Esophagus squamous epithelium (tissue), 4 donors: Measurements from ENCODE around the gene PTGES3L.
A peak's percentile ranks its signal among the peaks of the same experiment; 100 is the strongest.

Experiments used
- POLR2A ChIP-seq, 4 donors: fragments of 450-650 bp; IDR thresholded peaks; one replicate each; pipeline ENCODE4 v1.6.1; 2017; ENCODE audit warnings: antibody characterized with exemption in 4 of 4, mild to moderate bottlenecking in 4 of 4, moderate library complexity in 3 of 4
- TF ChIP-seq, protein P1 (sequence below), 6 experiments: fragments of 450-650 bp in 4 of 6; fragments of 200-600 bp in 2 of 6; sonication (generic) in 2 of 6; IDR thresholded peaks; one replicate each; pipeline ENCODE4 v1.5.1; 2016 to 2019; ENCODE audit warnings: antibody characterized with exemption in 6 of 6, mild to moderate bottlenecking in 4 of 6, moderate library complexity in 4 of 6

- TF ChIP-seq, protein P1, sequence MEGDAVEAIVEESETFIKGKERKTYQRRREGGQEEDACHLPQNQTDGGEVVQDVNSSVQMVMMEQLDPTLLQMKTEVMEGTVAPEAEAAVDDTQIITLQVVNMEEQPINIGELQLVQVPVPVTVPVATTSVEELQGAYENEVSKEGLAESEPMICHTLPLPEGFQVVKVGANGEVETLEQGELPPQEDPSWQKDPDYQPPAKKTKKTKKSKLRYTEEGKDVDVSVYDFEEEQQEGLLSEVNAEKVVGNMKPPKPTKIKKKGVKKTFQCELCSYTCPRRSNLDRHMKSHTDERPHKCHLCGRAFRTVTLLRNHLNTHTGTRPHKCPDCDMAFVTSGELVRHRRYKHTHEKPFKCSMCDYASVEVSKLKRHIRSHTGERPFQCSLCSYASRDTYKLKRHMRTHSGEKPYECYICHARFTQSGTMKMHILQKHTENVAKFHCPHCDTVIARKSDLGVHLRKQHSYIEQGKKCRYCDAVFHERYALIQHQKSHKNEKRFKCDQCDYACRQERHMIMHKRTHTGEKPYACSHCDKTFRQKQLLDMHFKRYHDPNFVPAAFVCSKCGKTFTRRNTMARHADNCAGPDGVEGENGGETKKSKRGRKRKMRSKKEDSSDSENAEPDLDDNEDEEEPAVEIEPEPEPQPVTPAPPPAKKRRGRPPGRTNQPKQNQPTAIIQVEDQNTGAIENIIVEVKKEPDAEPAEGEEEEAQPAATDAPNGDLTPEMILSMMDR (IDR thresholded peaks at IDR 0.05), result peak; percentile 50 to 82 (median 71)
- no peak for TF ChIP-seq POLR2A (IDR thresholded peaks at IDR 0.05)
These were observed 44.8 kb upstream of the PTGES3L start, which contains the start of gene RND2 for GRCh38 chr17:43024407-43025289.
